IMR-90 (cell line): ENCODE measurements around the gene HK3.

Experiments
- CEBPB ChIP-seq: IDR thresholded peaks from 2 replicates; pipeline ENCODE4 v1.6.1; 2012; ENCODE audit warnings: low read depth, low read length, improper control_type of control experiment
- CHD1 ChIP-seq: IDR thresholded peaks from 2 replicates; pipeline ENCODE4 v1.6.1; 2012; ENCODE audit warnings: low read depth, low read length, improper control_type of control experiment
- MAZ ChIP-seq: IDR thresholded peaks from 2 replicates; pipeline ENCODE4 v1.6.1; 2012; ENCODE audit warnings: low read depth, mild to moderate bottlenecking, low read length, improper control_type of control experiment, moderate library complexity, borderline replicate concordance
- MXI1 ChIP-seq: IDR thresholded peaks from 2 replicates; pipeline ENCODE4 v1.6.1; 2012; ENCODE audit warnings: low read depth, mild to moderate bottlenecking, low read length, moderate library complexity, borderline replicate concordance
- POLR2A ChIP-seq: IDR thresholded peaks from 2 replicates; pipeline ENCODE4 v1.6.1; 2012; ENCODE audit warnings: mild to moderate bottlenecking, low read depth, low read length
- RAD21 ChIP-seq: IDR thresholded peaks from 2 replicates; pipeline ENCODE4 v1.6.1; 2012; ENCODE audit warnings: low read length, improper control_type of control experiment
- RCOR1 ChIP-seq: IDR thresholded peaks from 2 replicates; pipeline ENCODE4 v1.6.1; 2012; ENCODE audit warnings: mild to moderate bottlenecking, low read length, improper control_type of control experiment; ENCODE audit not compliant: insufficient replicate concordance
- RFX5 ChIP-seq: IDR thresholded peaks from 2 replicates; pipeline ENCODE4 v1.8.0; 2012; ENCODE audit warnings: low read depth, mild to moderate bottlenecking, low read length, moderate library complexity
- SMC3 ChIP-seq: fragments of 150-350 bp; IDR thresholded peaks from 2 replicates; pipeline ENCODE4 v1.6.1; 2016; ENCODE audit warnings: low read depth, mild to moderate bottlenecking, antibody characterized with exemption, low read length, moderate library complexity
- USF2 ChIP-seq: fragments of 150-350 bp; IDR thresholded peaks from 2 replicates; pipeline ENCODE4 v1.6.1; 2017; ENCODE audit warnings: mild to moderate bottlenecking, antibody characterized with exemption, low read length, low read depth
- TF ChIP-seq, protein P1 (sequence below): conservative IDR thresholded peaks from 2 replicates; pipeline ENCODE4 v1.5.1; 2012; ENCODE audit warnings: mild to moderate bottlenecking, low read depth, low read length, improper control_type of control experiment
- TF ChIP-seq, protein P2 (sequence below): fragments of 150-350 bp; IDR thresholded peaks from 2 replicates; pipeline ENCODE4 v1.6.1; 2016; ENCODE audit warnings: low read depth, mild to moderate bottlenecking, low read length, moderate library complexity, borderline replicate concordance

DNA sequence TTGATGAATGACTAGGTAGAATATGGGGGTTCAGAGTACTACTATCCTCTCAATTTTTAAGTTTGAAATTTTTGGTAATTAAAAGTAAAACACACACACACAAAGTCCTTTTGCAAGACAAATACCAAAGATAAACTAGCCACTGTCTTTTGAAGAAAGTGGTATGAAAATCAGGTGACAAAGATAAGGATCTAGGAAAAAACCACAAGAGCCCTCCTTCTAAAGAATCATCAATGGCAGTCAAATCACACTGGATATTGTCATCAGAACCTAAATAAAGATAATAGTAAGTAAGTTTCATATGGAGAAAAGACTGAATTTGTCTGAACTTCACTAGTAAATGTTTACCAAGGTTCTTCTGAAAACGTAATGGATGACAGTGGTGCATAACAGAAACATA lies 30.5 kb upstream of the HK3 start:
- TF ChIP-seq USF2 (no peak), MAZ (no peak), POLR2A (no peak), RAD21 (no peak), RCOR1 (no peak), CHD1 (no peak), MXI1 (no peak), CEBPB (no peak), SMC3 (no peak), RFX5 (no peak)
- TF ChIP-seq, protein P1, sequence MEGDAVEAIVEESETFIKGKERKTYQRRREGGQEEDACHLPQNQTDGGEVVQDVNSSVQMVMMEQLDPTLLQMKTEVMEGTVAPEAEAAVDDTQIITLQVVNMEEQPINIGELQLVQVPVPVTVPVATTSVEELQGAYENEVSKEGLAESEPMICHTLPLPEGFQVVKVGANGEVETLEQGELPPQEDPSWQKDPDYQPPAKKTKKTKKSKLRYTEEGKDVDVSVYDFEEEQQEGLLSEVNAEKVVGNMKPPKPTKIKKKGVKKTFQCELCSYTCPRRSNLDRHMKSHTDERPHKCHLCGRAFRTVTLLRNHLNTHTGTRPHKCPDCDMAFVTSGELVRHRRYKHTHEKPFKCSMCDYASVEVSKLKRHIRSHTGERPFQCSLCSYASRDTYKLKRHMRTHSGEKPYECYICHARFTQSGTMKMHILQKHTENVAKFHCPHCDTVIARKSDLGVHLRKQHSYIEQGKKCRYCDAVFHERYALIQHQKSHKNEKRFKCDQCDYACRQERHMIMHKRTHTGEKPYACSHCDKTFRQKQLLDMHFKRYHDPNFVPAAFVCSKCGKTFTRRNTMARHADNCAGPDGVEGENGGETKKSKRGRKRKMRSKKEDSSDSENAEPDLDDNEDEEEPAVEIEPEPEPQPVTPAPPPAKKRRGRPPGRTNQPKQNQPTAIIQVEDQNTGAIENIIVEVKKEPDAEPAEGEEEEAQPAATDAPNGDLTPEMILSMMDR = no peak
- TF ChIP-seq, protein P2, sequence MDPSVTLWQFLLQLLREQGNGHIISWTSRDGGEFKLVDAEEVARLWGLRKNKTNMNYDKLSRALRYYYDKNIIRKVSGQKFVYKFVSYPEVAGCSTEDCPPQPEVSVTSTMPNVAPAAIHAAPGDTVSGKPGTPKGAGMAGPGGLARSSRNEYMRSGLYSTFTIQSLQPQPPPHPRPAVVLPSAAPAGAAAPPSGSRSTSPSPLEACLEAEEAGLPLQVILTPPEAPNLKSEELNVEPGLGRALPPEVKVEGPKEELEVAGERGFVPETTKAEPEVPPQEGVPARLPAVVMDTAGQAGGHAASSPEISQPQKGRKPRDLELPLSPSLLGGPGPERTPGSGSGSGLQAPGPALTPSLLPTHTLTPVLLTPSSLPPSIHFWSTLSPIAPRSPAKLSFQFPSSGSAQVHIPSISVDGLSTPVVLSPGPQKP = no peak
